HT-29 (cell line): ENCODE results near the gene PIP4K2B. TPM values are rescaled to one million over a fixed set of nuclear protein-coding genes. Genes with fewer than 3 reads are reported as not detected.
"Not testable (repeated sequence)": the region's sequence is repeated elsewhere in the genome, so short reads cannot be mapped to it uniquely, and the experiment has no call there.

ENCODE experiments used
- DNase-seq: peaks from one replicate; pipeline ENCODE4 v3.0.0-alpha.2; 2015; ENCODE audit warnings: low spot score
- total RNA-seq: library from RNA; depleted of rRNA; stranded (reverse); fragments of >200 nt; shearing (Covaris generic); gene quantifications from 2 replicates; pipeline ENCODE4 v1.2.3, GENCODE V29; 2014; rRNA removed

The PIP4K2B gene
- total RNA-seq = 39.6 and 62.1 TPM in 2 replicates

GRCh38 chr17:38799501-38800236 is at the start of gene PIP4K2B:
PIP4K2B (minus strand) TSS chr17:38799556; CDS start chr17:38799424, 132 bp downstream.
- DNase-seq = peak; percentile 100

GRCh38 chr17:38848557-38848891 is 49.2 kb upstream of the PIP4K2B start:
- no peak for DNase-seq

GRCh38 chr17:38844261-38844757 is 45.0 kb upstream of the PIP4K2B start:
- DNase-seq = peak; percentile 94

GRCh38 chr17:38825762-38826247 is 26.4 kb upstream of the PIP4K2B start:
- DNase-seq = no peak

GRCh38 chr17:38824899-38825761 is 25.8 kb upstream of the PIP4K2B start, which contains the start of gene CWC25:
CWC25 (minus strand) TSS chr17:38825321; CDS start chr17:38825183, 138 bp downstream.
- DNase-seq = peak; percentile 100

- peak; percentile 54 for DNase-seq
Observed at GRCh38 chr17:38815576-38816193, 16.3 kb upstream of the PIP4K2B start.

- no peak for DNase-seq
Observed at GRCh38 chr17:38809828-38810227, 10.5 kb upstream of the PIP4K2B start.

GRCh38 chr17:38800237-38800760 is 943 bp upstream of the PIP4K2B start:
- DNase-seq = no peak

GRCh38 chr17:38798614-38799500 is 499 bp downstream of the PIP4K2B start:
- peak; percentile 60 for DNase-seq

GRCh38 chr17:38797828-38798227 is 1.5 kb downstream of the PIP4K2B start:
- DNase-seq = no peak

GRCh38 chr17:38797158-38797490 is 2.2 kb downstream of the PIP4K2B start:
- no peak for DNase-seq

GRCh38 chr17:38796451-38797157 is 2.8 kb downstream of the PIP4K2B start:
- DNase-seq = no peak

- DNase-seq = no peak
Observed at GRCh38 chr17:38794221-38794620, 5.1 kb downstream of the PIP4K2B start.

- no peak for DNase-seq
Observed at GRCh38 chr17:38791162-38791561, 8.2 kb downstream of the PIP4K2B start.

- not testable (repeated sequence) for DNase-seq
Observed at GRCh38 chr17:38790148-38790707, 9.1 kb downstream of the PIP4K2B start.

GRCh38 chr17:38789185-38789584 is 10.2 kb downstream of the PIP4K2B start:
- no peak for DNase-seq

- not testable (repeated sequence) for DNase-seq
Observed at GRCh38 chr17:38787999-38788398, 11.4 kb downstream of the PIP4K2B start.

- DNase-seq = no peak
Observed at GRCh38 chr17:38786372-38786771, 13.0 kb downstream of the PIP4K2B start.

GRCh38 chr17:38783227-38783626 is 16.1 kb downstream of the PIP4K2B start:
- DNase-seq = no peak
